ENCODE results near the gene FNDC3B.

GRCh38 chr3:172070269-172070668, 30.9 kb downstream of the FNDC3B start:
- TF ChIP-seq CTCF (IDR thresholded peaks at IDR 0.05) (no peak), EP300 (IDR thresholded peaks at IDR 0.05) (no peak), ZFP36 (IDR thresholded peaks at IDR 0.05; ENCODE audit: borderline replicate concordance, partially characterized antibody) (no peak), E2F6 (IDR thresholded peaks at IDR 0.05; ENCODE audit: borderline replicate concordance, low read depth) (no peak), MAX (IDR thresholded peaks at IDR 0.05) (no peak), HOXA7 (CRISPR knock-in tag; IDR thresholded peaks at IDR 0.05) (no peak), NPAS2 (CRISPR knock-in tag; IDR thresholded peaks at IDR 0.05; ENCODE audit: borderline replicate concordance) (no peak), POLR2A (IDR thresholded peaks at IDR 0.05; ENCODE audit: low read length) (no peak), ZSCAN20 (CRISPR knock-in tag; IDR thresholded peaks at IDR 0.05) (no peak), HDAC2 (IDR thresholded peaks at IDR 0.05) (no peak)

Measured in A549 (cell line).